WI38 (cell line): ENCODE data around the gene COL4A2.

Experiments
- H3K4me3 ChIP-seq: 2 replicates; pipeline ENCODE4 v1.5.1; 2011; ENCODE audit warnings: low read depth, mild to moderate bottlenecking, control low read depth, low read length
- TF ChIP-seq, protein P1 (sequence below): IDR thresholded peaks from 2 replicates; pipeline ENCODE4 v1.5.1; 2012; ENCODE audit warnings: low read depth, mild to moderate bottlenecking, control low read depth, low read length

COL4A2 gene

DNA sequence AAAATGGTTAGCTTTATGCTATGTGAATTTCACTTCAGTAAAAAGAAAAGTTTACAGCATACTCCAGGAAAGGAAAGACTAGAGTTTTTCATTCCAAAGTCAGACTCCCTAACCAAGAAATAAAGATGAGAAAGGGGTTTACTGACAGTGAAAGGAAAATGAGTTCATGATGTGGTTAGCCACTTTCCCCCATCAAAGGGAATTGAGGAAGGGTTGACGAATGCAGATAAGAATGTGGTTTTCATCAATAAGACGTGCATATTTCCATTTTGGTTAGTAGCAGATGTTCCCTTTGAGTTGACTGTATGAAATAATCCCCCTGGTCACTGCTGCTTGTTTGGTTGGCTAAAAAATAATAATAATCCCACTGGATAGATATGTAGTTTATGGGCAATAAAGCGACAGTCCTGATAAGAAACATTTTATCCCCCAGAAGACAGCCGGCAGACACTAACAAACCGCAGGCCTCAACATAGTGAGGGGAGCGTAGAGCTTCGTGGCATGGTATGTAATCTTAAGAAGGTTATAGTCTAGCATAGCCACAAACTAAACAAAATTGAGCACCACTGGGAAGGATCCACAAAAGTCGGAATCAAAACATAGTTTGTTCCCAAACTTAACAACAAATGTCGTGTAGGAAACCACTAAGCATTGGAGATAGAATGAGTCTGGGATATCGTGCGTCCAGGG, 114.8 kb downstream of the COL4A2 start:
- TF ChIP-seq, protein P1, sequence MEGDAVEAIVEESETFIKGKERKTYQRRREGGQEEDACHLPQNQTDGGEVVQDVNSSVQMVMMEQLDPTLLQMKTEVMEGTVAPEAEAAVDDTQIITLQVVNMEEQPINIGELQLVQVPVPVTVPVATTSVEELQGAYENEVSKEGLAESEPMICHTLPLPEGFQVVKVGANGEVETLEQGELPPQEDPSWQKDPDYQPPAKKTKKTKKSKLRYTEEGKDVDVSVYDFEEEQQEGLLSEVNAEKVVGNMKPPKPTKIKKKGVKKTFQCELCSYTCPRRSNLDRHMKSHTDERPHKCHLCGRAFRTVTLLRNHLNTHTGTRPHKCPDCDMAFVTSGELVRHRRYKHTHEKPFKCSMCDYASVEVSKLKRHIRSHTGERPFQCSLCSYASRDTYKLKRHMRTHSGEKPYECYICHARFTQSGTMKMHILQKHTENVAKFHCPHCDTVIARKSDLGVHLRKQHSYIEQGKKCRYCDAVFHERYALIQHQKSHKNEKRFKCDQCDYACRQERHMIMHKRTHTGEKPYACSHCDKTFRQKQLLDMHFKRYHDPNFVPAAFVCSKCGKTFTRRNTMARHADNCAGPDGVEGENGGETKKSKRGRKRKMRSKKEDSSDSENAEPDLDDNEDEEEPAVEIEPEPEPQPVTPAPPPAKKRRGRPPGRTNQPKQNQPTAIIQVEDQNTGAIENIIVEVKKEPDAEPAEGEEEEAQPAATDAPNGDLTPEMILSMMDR, result no peak
- no peak overlapping the region for H3K4me3 ChIP-seq

DNA sequence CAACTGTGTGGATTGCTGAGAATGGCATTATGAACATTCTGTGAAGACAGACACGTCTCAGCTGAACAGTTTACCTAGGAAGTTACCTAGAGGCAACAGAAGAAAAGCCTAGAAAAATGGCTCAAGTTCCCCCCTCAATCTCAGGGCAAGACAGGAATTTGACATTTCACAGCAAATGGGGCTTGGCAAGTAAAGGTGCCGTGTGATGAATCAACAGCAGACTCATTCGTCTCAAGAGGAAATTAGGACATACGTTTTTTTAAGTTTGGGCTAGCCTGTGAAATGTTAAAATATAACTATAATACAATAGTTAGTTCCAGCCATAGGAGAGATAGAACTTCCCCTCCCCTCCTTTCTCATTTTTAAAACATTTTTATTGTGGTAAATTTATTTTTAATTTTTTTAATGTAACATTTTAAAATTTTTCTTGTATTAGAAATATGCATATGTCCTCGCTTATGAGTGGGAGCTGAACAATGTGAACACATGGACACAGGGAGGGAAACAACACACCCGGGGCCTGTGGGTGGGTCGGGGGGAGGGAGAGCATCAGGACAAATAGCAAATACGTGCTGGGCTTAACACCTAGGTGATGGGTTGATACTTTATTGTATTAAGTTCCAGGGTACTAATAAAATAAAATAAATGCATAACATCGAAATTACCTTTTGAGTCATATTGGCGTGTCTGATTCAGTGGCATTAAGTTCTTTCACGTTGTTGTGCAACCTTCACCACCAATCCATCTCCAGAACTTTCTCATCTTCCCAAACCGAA, 116.0 kb downstream of the COL4A2 start:
- H3K4me3 ChIP-seq, result no peak overlapping the region
- TF ChIP-seq, protein P1, result no peak

DNA sequence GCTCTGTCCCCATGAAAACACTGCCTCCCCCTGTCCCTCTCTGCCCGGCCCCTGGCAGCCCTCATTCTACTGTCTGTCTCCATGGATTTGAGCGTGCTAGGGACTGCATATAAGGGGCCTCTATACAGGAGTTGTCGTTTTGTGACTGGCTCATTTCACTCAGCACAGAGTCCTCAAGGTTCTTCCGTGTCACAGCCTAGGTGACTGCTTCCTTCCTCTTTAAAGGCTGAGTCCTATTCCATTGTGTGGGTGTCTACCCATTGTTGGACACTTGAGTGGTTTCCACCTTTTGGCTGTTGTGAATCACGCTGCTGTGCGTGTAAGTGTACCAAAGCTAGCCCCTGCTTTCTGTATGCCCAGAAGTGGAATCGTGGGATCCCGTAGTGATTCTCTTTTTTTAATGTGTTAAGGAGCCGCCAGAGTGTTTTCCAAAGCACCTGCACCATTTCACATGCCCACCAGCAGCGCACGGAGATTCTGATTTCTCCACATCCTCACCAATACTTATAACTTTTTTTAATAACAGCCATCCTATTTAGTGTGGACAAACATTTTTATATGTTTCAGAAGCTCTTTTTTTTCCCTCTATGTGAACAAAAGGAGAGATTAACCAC, 116.7 kb downstream of the COL4A2 start:
- TF ChIP-seq, protein P1, result no peak

DNA sequence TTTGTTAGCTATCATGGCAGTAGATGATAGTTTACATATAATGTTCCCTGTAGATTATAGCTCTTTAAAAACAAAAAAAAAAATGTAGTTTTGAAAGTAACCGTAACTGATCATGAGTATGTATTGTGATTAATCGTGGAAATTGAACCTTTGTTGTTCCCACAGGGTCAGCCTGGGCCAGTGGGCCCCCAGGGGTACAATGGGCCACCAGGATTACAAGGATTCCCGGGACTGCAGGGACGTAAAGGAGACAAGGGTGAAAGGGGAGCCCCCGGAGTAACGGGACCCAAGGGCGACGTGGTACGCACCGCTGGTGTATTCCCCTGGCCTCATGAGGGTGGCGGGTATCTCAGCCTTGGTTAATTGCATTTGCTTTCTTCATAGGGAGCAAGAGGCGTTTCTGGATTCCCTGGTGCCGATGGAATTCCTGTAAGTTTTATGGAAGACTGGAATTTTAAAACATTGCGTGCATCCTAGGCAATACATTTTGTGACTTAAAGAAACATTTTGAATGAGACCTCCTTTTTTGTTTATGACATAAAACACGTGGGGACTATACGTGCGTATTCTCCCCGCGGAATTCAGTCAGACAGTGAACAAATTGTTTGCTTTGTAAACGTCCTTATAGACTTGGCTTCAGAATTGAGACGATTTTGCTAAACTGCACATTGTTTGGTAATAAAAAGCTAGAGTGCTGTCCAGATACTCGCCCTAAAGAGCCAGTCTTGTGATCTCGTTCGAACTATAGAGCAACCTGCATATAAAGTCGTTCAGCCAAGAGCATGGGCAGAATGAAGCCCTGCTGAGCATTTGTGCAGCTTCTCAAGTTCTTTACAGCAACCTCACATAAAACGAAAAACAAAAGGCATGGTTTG, 117.7 kb downstream of the COL4A2 start:
- TF ChIP-seq, protein P1, result no peak
- no peak overlapping the region for H3K4me3 ChIP-seq

More for the DNA sequence above, 116.7 kb downstream of the COL4A2 start:
- H3K4me3 ChIP-seq, result no peak overlapping the region

DNA sequence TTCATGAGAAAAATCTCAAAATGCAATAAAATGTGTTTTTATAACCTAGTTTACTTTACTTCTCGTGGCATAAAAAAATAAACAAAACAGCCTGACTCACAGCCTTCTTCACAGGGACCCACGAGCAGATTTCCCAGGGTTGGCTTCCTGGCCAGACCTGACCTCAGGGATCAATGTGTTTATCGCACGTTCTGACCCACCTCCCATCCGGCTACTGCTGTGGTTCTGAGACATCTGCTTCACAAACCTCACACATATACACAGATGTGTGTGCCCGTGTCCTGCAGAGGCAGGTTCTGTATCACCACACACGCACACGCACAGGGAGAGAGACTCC, 118.3 kb downstream of the COL4A2 start:
- H3K4me3 ChIP-seq, result no peak overlapping the region
- TF ChIP-seq, protein P1, result no peak

DNA sequence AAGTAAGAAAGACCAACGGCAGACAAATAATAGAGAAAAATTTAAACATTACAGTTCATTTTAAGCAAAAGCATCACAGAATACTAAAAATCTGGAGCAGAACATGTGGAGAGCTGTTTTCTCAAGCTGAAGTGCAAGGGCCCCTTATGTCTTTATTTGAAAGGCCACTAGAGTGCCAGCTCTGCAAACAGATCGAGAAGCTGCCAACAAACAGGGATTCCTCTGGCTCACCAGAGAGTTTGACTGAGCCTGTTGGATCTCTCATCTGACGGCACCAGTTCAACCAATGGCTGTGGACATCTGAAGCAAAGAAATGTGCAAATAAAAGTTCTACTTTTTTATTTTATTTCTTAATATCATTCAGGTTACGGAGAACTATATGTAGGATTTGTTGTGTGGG, 119.7 kb downstream of the COL4A2 start:
- TF ChIP-seq, protein P1, result no peak
- H3K4me3 ChIP-seq, result no peak overlapping the region
